ENCODE data around the gene C1orf146.

- TF ChIP-seq CTCF (conservative IDR thresholded peaks at IDR 0.05): no peak
- no peak for TF ChIP-seq ZFX (IDR thresholded peaks at IDR 0.05)
Measured at GRCh38 chr1:92219028-92219427, 1.3 kb downstream of the C1orf146 start.
